Left ventricle myocardium superior (tissue), 1 donor: ENCODE results near the gene CRTAC1. TPM values are rescaled to one million over a fixed set of nuclear protein-coding genes. Genes with fewer than 3 reads are reported as not detected.

ENCODE experiments used
- ATAC-seq: fragments of 200-7000 bp; cut with Tn5 transposase; one replicate; pipeline ENCODE4 v1.9.1; 2020; ENCODE audit warnings: mild to moderate bottlenecking, moderate library complexity
- DNase-seq: peaks from one replicate; pipeline ENCODE4 v3.0.0-alpha.2; 2020
- intact Hi-C: fragments of 100-400 bp; cut with micrococcal nuclease; formaldehyde crosslinking; loops from one replicate; pipeline ENCODE4 v1.11.0; 2022
- total RNA-seq: library from RNA; stranded (reverse); fragmentation: NEBNext Ultra II Directional; extraction: Animal tissue kit (Norgen Biotek cat#: 25700); gene quantifications from one replicate; pipeline ENCODE4 v1.2.1, GENCODE V29; 2021
- donor health status: DM: no; HTN: yes; CAD: no; lungs with severe emphysema.

Gene CRTAC1
- total RNA-seq, 1 donor from 2014 or later = 1.6 TPM

DNA sequence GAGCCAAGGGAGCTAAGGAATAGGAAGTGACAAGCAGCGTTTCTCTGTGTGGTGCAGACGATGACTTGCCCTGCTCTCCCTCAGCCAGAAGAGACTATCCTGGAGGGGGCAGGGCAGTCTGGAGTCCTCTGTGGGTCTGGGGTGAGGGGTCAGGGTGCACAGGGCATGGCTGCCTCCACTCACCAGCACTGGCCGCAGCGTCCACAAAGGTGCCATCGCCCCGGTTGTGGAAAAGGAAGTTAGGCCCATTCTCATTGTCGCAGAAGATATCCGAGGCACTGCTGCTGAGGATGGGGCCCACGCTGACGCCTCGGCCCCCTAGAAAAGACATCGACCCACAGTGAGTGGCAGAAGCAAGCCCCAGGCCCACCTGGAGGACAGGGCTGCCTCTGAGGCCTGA, 122.6 kb downstream of the CRTAC1 start:
- DNase-seq (no peak), ATAC-seq (no peak)
- intact Hi-C loops = no loop called here

DNA sequence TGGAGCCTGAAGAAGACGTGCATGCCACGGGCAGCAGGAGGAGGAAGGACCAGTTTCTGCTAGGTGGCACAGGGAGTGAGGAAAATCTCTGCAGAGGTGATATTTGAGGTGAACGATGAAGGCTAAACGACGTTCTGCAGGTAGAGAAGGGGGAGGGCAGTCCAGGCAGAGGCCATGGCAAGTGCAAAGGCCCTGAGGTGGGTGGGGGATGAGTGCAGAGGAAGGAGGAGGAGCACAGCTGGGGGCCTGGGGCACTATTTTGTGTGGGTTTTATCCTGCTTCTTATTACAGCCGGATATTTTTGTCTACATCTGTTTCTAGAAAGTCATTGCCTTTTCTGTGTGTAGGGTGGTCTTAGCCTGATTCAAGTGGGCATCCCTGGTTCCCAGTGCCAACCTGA, 123.2 kb downstream of the CRTAC1 start:
- ATAC-seq (no peak), DNase-seq (no peak)
- intact Hi-C loops = no loop called here

DNA sequence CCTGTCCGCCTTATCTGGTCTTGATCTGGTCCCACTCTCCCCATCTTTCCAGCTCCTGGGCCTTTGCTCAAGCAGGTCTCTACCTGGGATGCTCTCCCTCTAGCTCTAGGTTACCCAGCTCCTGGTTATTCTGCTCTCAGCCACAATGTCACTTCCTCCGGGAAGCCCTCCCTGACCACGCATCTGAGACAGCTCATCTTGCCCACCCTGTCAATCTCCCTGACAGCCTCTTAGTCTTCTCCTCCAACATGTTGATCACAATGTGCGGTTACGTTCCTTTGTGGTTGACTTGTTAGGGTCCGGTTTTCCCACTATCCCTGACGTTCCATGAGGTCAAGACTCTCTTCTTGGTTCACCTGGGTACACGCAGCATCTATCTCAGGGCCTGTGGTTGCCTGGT, 125.1 kb downstream of the CRTAC1 start:
- intact Hi-C loops = no loop called here
- DNase-seq = no peak
- no peak for ATAC-seq

DNA sequence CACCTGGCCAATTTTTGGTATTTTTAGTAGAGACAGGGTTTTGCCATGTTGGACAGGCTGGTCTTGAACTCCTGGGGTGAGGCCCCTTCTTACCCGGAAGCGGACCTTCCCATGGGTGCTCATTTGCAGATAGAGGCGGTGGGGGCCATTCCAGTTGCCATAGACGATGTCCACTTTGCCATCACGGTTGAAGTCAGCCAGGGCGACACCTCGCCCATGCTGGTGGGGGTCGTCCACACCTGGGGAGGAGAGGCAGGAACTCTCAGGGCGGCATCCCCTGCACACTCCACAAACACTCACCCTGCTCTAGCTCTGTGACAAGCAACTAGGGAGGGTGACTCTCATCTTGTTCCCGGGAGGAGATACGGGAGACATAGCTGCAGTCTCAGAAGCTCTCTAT, 125.8 kb downstream of the CRTAC1 start:
- intact Hi-C loops = no loop called here
- DNase-seq (no peak), ATAC-seq (no peak)

DNA sequence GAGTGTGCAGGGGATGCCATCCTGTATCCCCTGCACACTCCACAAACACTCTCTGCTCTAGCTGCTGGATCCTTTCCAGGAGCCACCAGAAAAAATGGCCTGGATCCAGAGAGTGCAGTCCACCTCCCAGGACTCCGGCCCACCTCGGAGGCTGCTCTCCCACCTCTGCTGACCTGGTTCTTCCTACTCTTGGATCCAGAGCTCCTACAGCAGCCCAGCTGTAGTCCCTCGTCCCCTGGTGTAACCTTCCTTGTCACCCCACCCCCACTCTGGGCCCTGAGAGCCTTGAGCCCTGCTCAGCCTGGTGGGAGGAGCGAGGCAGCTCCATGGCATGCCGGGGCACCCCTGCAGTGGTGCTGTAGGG, 126.4 kb downstream of the CRTAC1 start:
- intact Hi-C loops = no loop called here
- DNase-seq (no peak), ATAC-seq (peak; percentile 45)

DNA sequence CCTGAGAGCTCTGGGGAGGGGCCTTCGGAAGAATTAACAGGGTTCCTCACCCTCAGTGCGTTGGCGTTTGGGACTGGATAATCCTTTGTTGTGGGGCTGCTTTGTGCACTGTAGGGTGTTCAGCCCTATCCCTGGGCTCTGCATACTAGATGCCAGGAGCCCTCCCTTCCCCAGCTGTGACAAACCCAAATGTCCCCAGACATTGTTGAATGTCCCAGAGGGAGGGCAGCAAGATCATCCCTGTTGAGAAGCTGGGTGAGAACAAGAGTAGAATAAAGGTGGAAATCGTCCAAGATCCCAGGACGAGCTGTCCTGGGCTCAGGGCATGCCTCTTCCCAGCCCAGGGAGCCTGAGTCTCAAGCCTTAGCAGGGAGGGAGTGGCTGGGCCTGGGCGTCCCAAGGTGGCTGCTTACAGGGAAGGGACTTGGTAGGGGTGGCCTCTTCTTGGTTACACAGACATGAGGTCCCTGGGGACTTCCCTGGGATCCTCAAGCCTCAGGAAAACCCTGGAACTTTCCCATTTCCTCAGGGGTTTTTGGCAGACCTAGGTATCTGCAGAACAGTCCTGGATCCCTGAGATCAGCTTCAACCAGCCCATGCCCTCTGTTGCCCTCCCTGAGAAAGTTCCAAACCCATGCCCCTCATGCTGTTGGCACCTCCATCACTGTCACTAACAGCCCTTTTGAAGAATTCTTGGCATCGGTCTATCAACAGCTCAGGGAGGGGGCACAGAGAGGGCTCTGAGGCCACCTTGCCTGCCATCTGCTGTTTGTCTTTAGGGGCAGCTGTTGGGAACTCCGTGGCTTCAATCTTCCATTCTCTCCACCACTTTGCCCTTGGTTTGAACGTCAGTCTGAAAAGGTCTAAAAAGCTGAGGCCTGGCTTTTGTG, 127.0 kb downstream of the CRTAC1 start:
- DNase-seq (no peak), ATAC-seq (peak; percentile 76)
- intact Hi-C loops = no loop called here

DNA sequence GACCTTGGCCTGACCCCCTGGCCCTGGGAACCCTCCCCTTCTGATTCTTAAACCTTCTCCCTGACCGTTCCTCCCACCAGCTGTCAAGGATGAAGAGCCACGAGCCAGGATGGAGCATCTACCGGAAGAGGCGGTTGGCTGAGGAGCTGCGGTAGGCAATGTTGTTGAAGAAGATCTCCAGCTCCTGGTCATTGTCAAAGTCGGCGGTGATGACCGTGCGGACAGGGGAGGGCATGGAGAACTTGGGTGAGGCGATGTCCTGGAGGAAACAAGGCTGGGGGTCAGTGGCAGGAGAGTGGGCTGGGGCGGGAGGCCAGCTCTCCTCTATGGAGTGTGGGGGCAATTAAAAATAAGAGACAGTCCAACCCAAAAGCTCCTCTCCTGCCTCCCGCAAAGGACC, 129.0 kb downstream of the CRTAC1 start:
- intact Hi-C loops = no loop called here
- ATAC-seq = no peak
- no peak for DNase-seq

DNA sequence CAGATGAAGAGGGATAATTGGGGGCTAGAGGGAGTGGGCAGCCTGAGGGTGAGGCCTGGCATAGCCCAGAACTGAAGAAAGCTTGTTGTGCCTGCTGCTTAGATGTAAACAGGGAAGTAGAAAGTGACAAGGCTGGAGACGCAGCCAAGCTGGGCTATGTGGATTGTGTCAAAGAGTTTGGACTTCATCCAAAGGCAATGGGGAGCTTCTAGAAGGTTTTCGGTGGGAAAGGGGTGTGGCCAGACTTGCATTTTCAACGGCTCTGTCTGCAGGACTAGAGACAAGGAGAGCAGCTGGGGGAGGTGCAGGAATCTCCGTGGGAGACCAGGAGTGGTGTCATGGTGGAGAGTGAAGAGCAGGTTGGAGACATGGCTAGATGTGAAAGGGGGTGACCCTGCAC, 132.0 kb downstream of the CRTAC1 start:
- no peak for DNase-seq
- ATAC-seq = no peak
- intact Hi-C loops = no loop called here

DNA sequence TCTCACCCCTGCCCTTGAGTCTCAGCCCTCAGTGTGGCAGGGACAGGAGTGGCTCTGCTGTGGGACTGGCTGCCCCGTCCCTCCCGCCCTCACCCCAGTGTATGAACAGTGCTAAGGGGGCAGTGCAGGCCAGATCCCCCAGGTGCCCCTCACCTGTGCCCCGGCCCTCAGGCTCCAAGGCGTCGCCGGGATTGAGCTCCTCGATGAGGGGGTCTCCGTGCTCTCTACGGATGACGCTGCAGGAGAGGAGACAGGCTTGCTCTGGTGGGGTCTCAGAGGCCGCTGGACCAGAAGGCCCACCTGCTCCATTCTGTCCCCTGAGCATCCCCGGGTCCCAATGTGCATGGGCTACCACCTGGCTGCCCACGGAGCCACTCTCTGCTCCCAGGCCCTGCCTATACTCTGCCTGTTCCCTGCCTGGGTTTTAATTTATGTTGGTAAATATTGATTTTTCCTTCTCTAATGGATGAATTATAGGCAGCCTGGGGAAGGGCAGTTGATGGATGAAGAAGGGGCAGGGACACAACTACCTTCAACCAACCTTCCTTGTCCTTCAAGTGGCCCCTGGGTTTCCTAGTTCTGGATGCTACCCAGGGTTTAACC, 133.6 kb downstream of the CRTAC1 start:
- no peak for DNase-seq
- intact Hi-C loops = no loop called here
- no peak for ATAC-seq

DNA sequence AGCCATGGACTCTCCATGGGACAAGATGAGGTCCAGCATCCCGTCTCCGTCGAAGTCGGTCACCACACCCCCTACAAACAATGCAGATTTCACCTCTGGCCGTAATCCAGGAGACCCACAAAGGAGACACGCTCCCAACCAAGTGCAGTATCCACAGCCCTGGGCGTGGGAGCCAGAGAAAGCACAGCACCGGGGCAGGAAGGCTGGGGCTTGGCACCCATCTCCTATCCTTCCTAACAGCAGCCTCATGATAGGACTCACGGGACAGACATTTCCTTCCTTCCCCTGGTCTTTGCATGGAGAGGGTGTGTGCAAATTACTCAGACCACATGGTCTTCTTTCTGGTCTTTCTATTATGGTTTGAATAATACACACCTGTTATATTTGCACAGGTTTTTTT, 134.5 kb downstream of the CRTAC1 start:
- DNase-seq (peak; percentile 52), ATAC-seq (peak; percentile 66)
- intact Hi-C loops = no loop called here

DNA sequence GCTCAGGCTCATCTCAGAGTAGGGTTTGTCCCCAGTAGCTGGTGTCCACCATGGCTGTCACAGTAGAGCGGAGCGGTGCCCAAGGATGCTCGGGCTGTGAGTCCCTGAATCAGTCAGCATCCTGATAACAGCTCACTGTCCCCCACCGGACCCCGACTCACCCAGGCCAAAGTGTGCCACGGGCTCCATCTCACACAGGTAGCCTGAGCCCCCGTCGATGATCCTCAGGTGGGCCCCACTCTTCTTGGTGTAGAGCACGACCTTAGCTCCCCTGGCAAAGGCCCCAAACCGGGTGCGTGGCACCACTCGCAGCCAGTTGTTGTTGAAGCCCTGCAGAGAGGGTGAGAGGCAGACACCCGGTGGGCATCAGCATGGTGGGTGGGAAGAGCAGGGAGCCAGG, 135.3 kb downstream of the CRTAC1 start:
- ATAC-seq = no peak
- DNase-seq = no peak

DNA sequence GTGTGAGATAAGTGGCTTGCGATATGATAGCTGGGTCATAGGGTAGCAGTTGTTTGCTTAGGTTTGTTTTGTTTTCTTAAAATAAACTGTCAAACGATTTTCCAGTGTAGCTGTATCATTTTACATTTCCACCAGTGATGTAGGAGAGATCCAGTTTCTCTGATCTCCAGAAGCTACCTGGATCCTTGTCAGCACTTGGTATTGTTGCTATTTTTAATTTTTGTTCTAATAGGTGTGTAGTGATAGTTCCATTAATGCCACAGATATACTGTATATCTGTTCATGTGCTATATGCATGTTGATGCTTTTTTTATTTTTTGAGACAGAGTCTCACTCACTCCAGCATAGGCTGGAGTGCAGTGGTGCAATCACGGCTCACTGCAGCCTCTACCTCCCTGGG, 136.3 kb downstream of the CRTAC1 start:
- ATAC-seq (no peak), DNase-seq (no peak)
- intact Hi-C loops = no loop called here

More for the DNA sequence above, 135.3 kb downstream of the CRTAC1 start:
- intact Hi-C loops = no loop called here

DNA sequence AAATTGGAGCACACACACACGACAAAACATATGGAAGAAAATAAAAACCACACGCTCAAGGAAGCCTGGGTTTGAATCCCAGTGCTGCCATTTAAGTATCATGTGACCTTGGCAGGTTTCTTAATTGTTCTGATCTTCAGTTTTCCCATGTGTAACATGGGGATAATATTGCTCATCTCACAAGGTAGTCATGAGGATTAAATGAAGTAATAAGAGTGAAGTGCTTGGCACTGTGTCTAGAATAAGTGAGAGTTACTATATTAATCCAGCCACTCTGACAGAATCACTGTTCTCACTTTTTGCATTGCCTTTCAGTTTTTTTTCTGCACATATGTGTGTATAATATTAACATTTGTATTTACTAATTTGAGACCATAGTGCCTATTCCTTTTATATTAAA, 137.5 kb downstream of the CRTAC1 start:
- ATAC-seq (no peak), DNase-seq (no peak)
- intact Hi-C loops = no loop called here

DNA sequence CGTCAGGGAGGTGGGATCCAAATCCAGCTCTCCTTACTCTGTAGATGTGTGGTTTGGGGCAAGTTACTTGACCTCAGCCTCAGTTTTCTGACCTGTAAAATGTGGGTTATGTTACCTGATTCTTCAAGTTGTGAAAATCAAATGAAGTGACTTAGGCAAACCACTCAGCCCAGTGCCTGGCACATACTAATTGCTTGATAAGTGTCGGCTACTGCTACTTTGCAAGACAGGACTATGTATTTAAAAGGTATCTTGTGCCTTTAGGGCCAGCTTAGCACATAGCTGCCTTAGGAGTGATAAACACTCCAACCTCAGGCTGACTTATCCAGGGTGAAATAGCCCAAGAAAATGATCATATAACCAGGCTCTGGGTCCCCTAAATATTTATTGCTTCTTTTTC, 137.9 kb downstream of the CRTAC1 start:
- ATAC-seq (no peak), DNase-seq (no peak)
- intact Hi-C loops = no loop called here

DNA sequence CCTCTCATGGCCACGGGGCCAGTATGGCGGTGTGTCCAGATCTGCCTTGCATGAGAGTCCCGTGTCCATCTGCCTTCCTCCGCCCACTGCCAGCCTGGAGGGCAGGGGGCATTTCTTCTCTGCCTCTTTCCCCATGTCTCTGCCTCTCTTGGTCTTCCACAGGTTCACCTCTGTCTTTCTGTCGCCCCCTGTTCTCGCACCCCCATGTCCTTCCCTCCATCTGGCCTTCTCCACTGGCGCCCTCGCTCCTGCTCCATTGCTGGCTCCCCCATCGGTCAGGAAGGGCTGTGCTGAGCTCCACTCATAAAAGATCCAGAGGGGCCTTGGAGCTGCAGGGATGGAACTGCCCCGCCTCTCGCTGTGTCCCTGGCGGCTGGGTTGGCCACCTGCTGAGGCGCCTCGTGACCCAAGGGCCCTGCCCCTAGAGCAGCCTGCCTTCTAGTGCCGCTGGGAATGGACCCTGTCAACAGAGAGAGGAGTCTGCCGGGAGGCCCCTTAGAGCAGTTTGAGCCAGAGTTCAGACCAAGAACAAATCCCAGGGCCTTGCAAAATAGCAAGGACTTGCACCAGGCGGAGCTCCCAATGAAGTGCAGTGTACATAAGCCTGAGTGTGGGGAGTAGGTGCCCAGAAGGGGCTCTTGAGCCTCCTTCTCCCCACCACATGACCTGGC, 138.8 kb downstream of the CRTAC1 start:
- DNase-seq = no peak
- peak; percentile 30 for ATAC-seq
- intact Hi-C loops = no loop called here

DNA sequence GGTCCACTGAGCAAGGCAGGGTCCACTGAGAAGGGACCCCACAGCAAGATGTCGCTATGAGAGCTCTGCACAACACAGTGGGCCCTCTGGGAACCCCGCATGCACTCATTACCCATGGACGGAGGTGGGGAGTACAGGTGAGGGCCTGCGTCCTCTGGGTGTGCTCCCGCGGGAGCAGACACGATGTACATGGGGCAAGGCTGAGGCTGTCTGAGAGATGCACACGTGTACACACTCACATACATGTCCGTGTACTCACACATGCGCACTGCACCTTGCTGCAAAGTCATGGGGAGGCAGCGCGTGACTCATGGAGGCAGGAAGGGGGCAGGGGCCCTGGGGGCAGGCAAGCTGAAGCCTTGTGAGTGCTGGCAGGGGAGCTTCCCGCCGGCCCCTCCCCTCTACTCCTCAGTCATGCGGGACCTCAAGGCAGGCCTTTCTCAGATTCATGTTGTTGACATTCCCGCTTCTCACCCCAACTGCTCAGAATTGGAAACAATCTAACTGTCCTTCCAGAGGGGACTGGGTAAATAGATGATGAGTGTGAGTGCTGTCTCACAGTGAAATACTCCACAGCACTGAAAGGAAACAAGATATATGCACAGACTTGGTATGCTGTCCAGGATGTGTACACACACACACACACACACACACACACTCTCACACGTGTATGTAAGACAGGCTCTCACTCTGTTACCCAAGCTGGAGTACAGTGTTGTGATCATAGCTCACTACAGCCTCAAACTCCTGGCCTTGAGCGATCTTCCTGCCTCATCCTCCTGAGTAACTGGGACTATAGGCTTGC, 140.8 kb downstream of the CRTAC1 start:
- ATAC-seq = no peak
- DNase-seq = no peak
- intact Hi-C loops = no loop called here

DNA sequence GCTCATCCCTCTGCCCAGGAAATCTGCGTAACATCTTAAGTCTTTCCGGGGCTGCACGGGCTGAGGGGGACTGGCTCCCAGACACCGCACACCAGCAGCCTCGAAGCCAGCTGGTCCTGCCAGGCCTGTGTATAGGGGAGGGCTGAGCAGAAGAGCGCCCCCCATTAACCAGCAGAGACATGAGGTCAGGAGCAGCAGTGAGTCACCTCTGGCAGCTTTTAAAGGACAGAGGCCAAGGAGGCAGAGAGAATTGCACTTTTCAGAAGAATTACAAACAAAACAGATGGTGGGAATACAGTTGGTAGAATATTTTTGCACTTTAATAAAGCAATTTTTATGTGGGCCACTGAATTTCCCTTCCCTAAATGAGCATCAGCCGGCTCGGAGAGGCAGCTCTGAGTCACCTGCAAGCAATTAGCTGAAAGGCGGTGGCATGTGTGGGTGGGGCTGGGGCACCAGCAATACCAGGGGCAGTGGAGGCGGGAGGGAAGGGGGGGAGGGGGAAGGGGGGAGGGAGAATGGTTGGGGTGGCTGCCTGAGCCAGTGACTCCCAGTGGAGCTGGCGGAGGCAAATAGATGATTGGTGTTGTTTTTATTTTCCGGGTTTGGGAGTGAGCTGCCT, 141.7 kb downstream of the CRTAC1 start:
- intact Hi-C loops = no loop called here

DNA sequence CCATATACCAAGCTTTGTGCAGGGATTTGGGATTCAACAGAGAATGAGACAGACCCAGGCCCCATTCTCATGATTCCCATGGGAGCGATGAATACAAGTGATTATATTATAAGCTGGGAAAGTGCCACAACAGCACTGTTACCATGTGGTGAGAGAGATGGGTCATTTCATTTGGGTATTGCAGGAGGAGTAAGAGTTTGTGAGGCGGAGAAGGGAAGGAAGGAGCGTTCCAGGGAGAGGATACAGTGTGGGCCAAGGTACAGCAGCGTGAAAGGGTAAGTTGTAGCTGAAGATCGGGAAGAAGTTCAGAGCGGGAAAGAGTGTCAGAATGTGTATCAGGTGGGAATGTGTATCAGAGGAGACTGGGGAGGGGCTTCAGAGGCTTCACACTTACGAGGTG, 142.3 kb downstream of the CRTAC1 start:
- DNase-seq = no peak
- no peak for ATAC-seq
- intact Hi-C loops = no loop called here

More for the DNA sequence above, 141.7 kb downstream of the CRTAC1 start:
- ATAC-seq = no peak
- no peak for DNase-seq

DNA sequence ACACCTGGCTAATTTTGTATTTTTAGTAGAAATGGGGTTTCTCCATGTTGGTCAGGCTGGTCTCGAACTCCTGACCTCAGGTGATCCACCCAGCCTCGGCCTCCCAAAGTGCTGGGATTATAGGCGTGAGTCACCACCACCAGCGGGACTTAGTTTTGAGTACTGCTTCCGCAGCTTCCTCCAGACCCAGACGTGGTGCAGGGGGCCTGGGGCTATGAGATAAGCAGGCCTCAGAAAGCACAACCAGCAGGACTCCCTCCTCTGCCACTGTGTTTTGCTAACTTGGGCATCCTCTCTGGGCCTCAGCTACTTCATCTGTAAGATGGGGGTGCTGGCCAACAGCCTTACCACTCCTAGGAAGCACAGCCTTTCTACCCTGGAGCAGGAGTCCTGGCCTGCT, 143.0 kb downstream of the CRTAC1 start:
- DNase-seq = no peak
- intact Hi-C loops = no loop called here
- no peak for ATAC-seq
